GM19328 (cell line): Measurements from ENCODE around the gene POLD2.

Experiments used
- ATAC-seq: cut with Tn5 transposase; IDR thresholded peaks from one replicate; pipeline ENCODE4 v1.9.1; 2021; ENCODE audit warnings: mild to moderate bottlenecking, moderate library complexity; ENCODE audit not compliant: unreplicated experiment

The POLD2 gene

DNA sequence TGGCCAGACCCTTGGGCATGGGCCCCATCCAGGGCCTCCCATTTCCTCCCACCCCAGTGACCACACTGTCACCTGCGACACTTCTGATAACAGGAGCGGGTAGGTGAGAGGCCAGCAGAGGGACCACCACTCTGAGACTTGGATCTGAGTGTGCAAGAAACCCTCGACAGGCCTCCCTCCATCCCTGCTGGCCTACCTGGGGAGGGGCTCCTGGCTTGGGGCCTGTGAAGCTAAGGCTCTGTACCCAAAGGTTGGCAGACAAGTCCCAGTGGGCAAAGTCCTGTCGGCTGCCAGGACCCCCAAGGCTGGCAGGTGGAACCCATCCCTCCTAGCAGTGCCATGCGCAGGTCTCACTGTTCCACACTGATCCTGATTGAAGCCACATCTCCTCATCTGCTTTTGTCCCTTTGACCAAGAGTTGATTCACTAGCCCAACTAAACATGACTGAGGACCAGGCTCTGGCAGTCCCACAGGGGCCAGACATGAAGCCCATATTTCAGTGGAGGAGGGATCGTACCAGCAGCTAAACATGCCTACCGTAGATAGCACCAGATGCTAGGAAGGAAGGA, 56.8 kb downstream of the POLD2 start:
- ATAC-seq = no peak

DNA sequence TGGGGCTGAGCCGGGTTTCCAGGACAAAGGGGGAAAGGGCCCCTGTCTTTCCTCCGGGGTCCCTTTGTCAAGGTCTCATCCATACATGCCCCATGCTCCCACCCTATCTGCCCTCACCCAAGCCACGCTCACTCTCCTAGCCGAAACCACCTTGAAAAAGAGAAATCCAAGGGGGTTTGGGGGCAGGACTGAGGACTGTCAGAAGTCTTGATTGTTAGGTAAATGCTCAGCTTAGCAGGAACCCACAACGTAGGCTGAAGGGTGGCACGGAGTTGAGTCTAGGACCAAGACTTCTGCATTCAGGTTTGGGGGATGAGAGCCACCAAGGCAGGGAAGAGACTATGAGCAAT, 57.3 kb downstream of the POLD2 start:
- no peak for ATAC-seq

DNA sequence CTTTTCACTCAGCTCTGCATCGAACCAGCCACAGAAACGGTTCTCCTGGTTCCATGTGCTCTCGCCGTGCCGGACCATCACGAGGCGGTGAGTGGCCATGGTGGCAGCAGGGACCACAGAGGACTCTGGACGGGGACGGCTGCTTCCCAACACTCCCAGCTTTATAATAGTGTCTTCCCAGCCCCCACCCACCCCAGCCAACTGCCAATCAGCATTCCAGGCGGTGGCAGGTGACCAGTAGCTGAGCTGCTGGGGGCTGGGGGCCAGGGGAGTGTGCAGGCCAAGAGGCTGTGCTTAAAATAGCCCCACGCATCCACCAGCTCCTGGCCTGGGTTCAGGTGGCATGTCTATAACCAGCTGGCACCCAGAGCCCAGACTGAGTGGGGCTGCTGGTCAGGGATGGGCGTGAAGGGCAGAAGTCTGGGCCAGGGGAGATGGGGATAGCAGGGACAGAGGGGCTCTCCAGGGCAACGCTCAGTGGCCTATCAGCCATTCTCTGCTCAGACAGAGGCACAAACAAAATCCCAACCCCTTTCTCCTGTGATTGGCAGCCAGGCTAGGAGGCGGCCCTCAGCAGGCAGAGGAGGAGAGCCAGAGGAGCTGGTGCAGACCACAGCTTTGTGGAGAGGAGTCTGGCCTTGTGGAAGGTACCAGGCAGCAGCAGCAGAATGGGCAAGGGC, 57.8 kb downstream of the POLD2 start, which contains the start of gene PGAM2:
PGAM2 (minus strand) TSS at position 137 of the 680 bp plus-strand sequence; CDS start at position 99, 38 bp downstream.
- ATAC-seq = no peak

DNA sequence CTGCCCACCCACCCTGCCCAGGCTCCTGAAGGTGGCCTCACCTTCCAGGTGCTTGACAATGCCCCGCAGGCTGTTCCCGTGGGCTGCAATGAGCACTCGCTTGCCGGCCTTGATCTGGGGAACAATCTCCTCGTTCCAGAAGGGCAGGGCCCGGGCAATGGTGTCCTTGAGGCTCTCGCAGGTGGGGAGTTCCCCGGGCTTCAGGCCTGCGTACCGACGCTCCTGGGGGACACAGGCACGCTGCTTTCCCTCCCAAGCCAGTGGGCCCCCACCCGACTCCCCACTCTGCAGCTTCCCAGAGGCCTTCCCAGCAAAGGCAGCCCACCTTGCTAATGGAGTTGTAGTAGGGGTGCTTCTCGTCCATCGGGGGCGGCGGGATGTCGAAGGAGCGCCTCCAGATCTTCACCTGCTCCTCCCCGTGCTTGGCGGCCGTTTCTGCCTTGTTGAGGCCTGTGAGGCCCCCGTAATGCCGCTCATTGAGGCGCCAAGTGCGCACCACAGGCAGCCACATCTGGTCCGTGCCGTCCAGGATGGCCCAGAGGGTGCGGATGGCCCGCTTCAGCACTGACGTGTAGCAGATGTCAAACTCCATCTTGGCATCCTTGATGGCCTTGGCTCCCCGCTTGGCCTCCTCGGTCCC, 58.4 kb downstream of the POLD2 start:
- ATAC-seq = no peak
